ENCODE results near the gene EHD3.

- TF ChIP-seq CTCF (IDR thresholded peaks at IDR 0.05; ENCODE audit: insufficient read depth, low read depth, low read length) (no peak), EZH2 (IDR thresholded peaks at IDR 0.05; ENCODE audit: insufficient read depth, low read length) (no peak)
Measured at GRCh38 chr2:31192851-31193392, 41.0 kb upstream of the EHD3 start.
